D721Med (cell line): Measurements from ENCODE around the gene ANKRD22.

Experiments
- DNase-seq: peaks from one replicate; pipeline ENCODE4 v3.0.0; 2011; ENCODE audit warnings: low spot score; ENCODE audit not compliant: insufficient read length
- FAIRE-seq: peaks from 2 replicates; lab custom pipeline; 2011; peaks lifted over from hg19 to GRCh38; lab: Jason Lieb, UNC
- CTCF ChIP-seq: IDR thresholded peaks from 2 replicates; pipeline ENCODE4 v1.5.1; 2012; ENCODE audit warnings: mild to moderate bottlenecking, control low read depth; ENCODE audit not compliant: insufficient read depth; ENCODE audit errors: missing control alignments

ANKRD22 gene

DNA sequence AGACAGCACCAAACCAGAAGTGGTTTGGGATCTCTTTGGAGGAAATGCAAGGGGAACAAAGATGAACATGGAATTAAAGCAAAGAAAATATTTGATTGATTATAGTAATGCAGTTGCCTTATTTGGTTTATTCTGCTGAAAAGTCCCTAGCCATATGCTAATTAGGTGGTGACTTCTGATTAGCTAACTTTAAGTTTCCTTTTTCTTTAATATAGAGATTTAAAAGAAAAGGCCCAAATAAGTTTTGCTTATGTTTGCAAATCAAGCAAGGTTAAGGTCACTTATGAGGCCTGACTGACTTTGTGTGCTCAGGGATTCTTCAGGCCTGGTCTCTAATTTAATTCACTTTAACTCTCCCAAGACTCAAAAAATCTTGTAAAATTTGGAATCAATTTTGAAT, 6.2 kb upstream of the ANKRD22 start:
- no peak for TF ChIP-seq CTCF

DNA sequence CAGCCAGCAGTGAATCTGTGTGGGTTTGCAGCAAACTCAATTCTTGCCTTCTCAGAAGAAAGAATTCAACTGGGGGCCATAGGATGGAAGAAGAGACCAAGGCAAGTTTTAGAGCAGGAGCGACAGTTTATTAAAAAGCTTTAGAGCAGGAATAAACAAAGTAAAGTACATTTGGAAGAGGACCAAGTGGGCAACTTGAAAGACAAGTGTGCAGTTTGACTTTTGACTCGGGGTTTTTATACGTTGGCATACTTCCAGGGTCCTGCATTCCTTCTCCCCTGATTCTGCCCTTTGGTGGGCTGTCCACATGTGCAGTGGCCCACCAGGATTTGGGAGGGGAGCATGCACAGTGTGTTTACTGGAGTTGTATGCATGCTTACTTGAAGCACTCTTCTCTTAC, 3.0 kb upstream of the ANKRD22 start:
- no peak for TF ChIP-seq CTCF
- DNase-seq (no peak), FAIRE-seq (no peak)

More for the DNA sequence above, 6.2 kb upstream of the ANKRD22 start:
- FAIRE-seq (no peak), DNase-seq (no peak)

DNA sequence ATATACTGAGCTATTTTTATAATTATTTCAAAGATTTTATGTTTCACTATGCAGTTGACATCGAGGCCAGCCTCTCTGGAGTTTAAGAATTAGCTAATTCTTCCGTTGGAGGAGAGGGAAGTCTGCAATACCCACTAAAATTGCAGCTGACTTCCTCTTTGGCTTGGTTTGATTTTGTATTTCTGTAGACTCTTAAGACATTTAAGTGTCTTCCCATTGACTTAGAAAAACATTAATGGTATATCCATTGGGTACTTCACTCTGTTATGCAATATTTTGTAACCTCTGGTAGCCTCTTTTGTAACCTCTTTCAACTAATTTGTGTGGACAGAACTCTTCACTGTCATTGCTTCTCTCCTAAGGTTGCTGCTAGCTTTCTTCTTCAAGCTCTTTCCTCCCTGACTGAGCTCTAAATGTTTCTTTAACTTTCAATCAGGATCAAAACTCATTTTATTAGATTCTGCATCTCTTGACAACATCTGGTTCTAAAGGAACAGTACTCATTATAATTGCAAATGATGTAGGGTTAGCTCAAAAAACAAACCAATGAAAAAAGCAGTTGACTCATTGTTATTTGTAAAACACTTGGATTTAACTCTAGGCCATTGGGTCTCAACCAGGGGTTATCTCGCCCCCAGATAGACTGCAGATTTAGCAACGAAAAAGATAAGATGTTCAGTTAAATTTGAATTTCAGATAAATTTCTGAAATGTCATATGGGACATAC, 1.7 kb upstream of the ANKRD22 start:
- FAIRE-seq (no peak), DNase-seq (no peak)
- no peak for TF ChIP-seq CTCF

- TF ChIP-seq CTCF: no peak
- no peak for DNase-seq
These were observed 683 bp upstream of the ANKRD22 start for GRCh38 chr10:88852327-88852726.

GRCh38 chr10:88850712-88851111, 932 bp downstream of the ANKRD22 start:
- TF ChIP-seq CTCF: no peak
- FAIRE-seq: no peak
- DNase-seq: no peak

More at GRCh38 chr10:88852327-88852726, 683 bp upstream of the ANKRD22 start:
- FAIRE-seq: no peak

DNA sequence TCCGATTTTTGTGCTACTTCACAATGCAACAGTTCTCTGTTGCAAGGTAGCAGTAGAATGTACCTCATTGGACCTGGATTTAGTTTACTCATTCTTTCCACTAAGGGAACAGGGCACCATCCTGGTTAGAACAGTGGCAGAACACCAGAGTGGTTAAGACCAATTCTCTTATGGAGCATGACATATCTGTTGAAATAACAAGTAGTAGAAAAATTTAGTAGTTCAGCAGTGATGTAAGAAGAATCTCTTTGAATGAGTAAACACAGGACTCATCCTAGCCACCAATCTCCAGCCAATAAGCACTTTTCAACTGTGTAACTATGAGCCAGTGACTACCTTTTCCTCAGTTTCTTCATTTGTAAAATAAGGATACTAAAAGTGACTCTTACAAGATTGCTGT, 2.4 kb downstream of the ANKRD22 start:
- no peak for TF ChIP-seq CTCF
- DNase-seq (no peak), FAIRE-seq (no peak)

DNA sequence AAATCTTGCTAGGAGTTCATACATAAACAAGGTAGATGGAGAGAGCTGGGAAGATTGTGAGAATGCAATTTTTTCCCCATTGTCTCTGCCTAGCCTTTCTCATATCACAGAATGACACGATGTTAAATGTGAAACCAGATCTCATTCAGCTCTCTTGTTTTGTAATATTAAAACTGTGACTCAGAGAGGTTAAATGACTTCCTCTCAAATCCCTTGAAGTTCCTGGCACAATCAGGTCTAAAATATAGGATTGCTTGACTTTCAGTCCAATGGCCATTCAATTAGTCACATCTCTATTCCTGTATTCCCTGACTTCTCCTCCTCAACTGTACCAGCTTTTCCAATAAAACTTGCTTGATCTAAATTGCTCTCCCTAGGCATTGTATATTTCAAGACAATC, 3.1 kb downstream of the ANKRD22 start:
- no peak for TF ChIP-seq CTCF
- DNase-seq: no peak

More for the DNA sequence above, 3.1 kb downstream of the ANKRD22 start:
- FAIRE-seq: no peak
